ENCODE measurements around the gene GNG12. TPM values are rescaled to one million over a fixed set of nuclear protein-coding genes. Genes with fewer than 3 reads are reported as not detected.

GNG12 gene
- total and polyA plus RNA-seq, 9 of the 15 experiments (the other 6 are each of a cell fraction or from before 2014, with no cell fraction given): 2.6 to 6.0 (median 4.1) TPM

DNA sequence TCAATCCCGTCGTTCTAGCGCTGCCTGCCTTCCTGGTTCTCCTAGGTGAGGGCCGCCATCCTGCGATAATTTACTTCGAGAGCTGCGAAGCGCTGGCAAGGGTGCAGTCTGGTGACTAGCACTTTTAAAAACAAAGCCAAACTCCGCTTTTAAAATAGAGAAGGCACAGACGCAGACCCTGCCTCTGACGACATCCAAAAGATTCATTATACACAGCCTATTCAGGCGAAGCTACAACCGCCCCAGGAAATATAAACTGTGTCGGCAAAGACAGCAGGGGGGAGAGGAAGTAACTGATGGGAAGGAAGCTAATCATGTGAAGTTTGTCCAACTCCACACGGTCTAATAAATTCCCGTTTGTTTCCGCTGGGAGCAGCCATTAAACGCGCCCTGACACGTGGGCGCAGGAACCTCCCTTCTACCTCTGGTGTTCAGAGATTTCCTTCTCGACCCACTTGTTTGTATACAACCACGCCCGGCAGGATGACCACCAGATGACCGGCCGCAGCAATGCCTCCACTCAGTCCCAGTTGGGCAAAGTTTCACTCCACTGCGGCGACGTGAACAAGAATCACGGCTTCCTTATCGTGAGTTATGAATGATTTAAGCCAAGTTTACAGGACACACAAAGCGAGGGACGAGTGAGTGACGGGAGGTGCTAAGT lies 1.3 kb downstream of the GNG12 start (continued):
- no peak for TF ChIP-seq ZNF518B (CRISPR knock-in tag; IDR thresholded peaks at IDR 0.05)
- TF ChIP-seq PBX2 (CRISPR knock-in tag; IDR thresholded peaks at IDR 0.05; ENCODE audit: low read depth): no peak
- TF ChIP-seq PBX2 (tag; conservative IDR thresholded peaks at IDR 0.05; ENCODE audit: low read depth): no peak
- no peak for TF ChIP-seq NUFIP1 (IDR thresholded peaks at IDR 0.05; ENCODE audit: partially characterized antibody)
- TF ChIP-seq, protein P1, sequence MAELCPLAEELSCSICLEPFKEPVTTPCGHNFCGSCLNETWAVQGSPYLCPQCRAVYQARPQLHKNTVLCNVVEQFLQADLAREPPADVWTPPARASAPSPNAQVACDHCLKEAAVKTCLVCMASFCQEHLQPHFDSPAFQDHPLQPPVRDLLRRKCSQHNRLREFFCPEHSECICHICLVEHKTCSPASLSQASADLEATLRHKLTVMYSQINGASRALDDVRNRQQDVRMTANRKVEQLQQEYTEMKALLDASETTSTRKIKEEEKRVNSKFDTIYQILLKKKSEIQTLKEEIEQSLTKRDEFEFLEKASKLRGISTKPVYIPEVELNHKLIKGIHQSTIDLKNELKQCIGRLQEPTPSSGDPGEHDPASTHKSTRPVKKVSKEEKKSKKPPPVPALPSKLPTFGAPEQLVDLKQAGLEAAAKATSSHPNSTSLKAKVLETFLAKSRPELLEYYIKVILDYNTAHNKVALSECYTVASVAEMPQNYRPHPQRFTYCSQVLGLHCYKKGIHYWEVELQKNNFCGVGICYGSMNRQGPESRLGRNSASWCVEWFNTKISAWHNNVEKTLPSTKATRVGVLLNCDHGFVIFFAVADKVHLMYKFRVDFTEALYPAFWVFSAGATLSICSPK (IDR thresholded peaks at IDR 0.05; ENCODE audit: borderline replicate concordance): no peak
- TF ChIP-seq KDM1A (IDR thresholded peaks at IDR 0.05): peak; percentile 26 to 55; a peak in 1 of 4 replicates
- TF ChIP-seq GABPA (tag; conservative IDR thresholded peaks at IDR 0.05; ENCODE audit: low read depth): peak; percentile 13; the same call in 1 of the 2 replicates
- no peak for TF ChIP-seq MYBL2 (IDR thresholded peaks at IDR 0.05; ENCODE audit: low read depth)
- TF ChIP-seq MYBL2 (CRISPR knock-in tag; IDR thresholded peaks at IDR 0.05; ENCODE audit: borderline replicate concordance): no peak
- TF ChIP-seq BMI1 (IDR thresholded peaks at IDR 0.05; ENCODE audit: low read length): no peak
- TF ChIP-seq L3MBTL2 (IDR thresholded peaks at IDR 0.05): peak; percentile 76
- no peak for TF ChIP-seq POLR2H (tag; IDR thresholded peaks at IDR 0.05; ENCODE audit: low read depth)
- TF ChIP-seq ETV1 (tag; conservative IDR thresholded peaks at IDR 0.05; ENCODE audit: low read depth): peak; percentile 49; the same call in 1 of the 2 replicates
- no peak for TF ChIP-seq SREBF1 (IDR thresholded peaks at IDR 0.05; ENCODE audit: borderline replicate concordance, low read depth, low read length)

Data from K562 (cell line).